Activated CD4-positive, alpha-beta T cell treated with anti-CD3 and anti-CD28 coated beads for 36 hours (primary cell): ENCODE results near the gene UBE2J2. TPM values are rescaled to one million over a fixed set of nuclear protein-coding genes. Genes with fewer than 3 reads are reported as not detected.

Source experiments
- ATAC-seq: fragments of 200-7000 bp; cut with Tn5 transposase; one replicate; pipeline ENCODE4 v1.10.0; 2021; ENCODE audit warnings: mild to moderate bottlenecking, moderate library complexity
- CTCF ChIA-PET: fragments of 350-600 bp; sonication (Branson Sonifier 250); formaldehyde crosslinking; loops from one replicate; lab custom pipeline; 2021; ENCODE audit warnings: antibody characterized with exemption; lab: Charles Lee
- POLR2A ChIA-PET: fragments of 350-600 bp; sonication (Branson Sonifier 250); formaldehyde crosslinking; loops from one replicate; lab custom pipeline; 2021; ENCODE audit warnings: antibody characterized with exemption, inconsistent platforms; lab: Charles Lee
- DNase-seq: peaks from one replicate; pipeline ENCODE4 v3.0.0-alpha.2; 2020
- H3K27ac Mint-ChIP-seq: one replicate; pipeline ENCODE4 v1.8.0; 2021; ENCODE audit warnings: mixed read lengths
- H3K27me3 Mint-ChIP-seq: one replicate; pipeline ENCODE4 v1.8.0; 2021; ENCODE audit warnings: mixed read lengths
- H3K36me3 Mint-ChIP-seq: one replicate; pipeline ENCODE4 v1.8.0; 2021; ENCODE audit warnings: low read depth, mixed read lengths
- H3K4me1 Mint-ChIP-seq: one replicate; pipeline ENCODE4 v1.8.0; 2021; ENCODE audit warnings: mixed read lengths
- H3K4me3 Mint-ChIP-seq: one replicate; pipeline ENCODE4 v1.8.0; 2021; ENCODE audit warnings: mild to moderate bottlenecking, moderate library complexity, mixed read lengths
- H3K9me3 Mint-ChIP-seq: one replicate; pipeline ENCODE4 v1.8.0; 2021; ENCODE audit warnings: low read depth, mixed read lengths
- intact Hi-C, 2 experiments: fragments of 100-400 bp; cut with DNase I in 1 of 2; cut with micrococcal nuclease in 1 of 2; formaldehyde crosslinking; loops; one replicate each; pipeline versions ENCODE4 v1.14.2 to v1.15.1; 2022 to 2024; cut with DNase I, micrococcal nuclease
- total RNA-seq, 2 experiments: library from RNA; stranded (reverse); gene quantifications; one replicate each; pipeline ENCODE4 v1.2.3, GENCODE V29; 2021

Gene UBE2J2
- total RNA-seq, 2 experiments from 2014 or later: 57.4 to 60.2 TPM

- Mint-ChIP-seq H3K27ac (no peak overlapping the region), H3K27me3 (no peaks in the 10 kb centered on the region), H3K9me3 (no peaks in the 10 kb centered on the region), H3K4me1 (peaks cover 14% of the 10 kb centered on the region), H3K36me3 (peaks cover 14% of the 10 kb centered on the region), H3K4me3 (no peak overlapping the region)
- POLR2A ChIA-PET: no interaction called here
- DNase-seq: no peak
- no peak for ATAC-seq
- intact Hi-C loops: no loop called here
- CTCF ChIA-PET: interaction anchor here (0.6 kb wide), 1 partner anchor 233 kb away, joined by 3 read pairs; no protein-coding TSS in a partner anchor
Measured at GRCh38 chr1:1236176-1236763, 37.4 kb downstream of the UBE2J2 start.

GRCh38 chr1:1235016-1235744 is 38.5 kb downstream of the UBE2J2 start:
- DNase-seq (no peak), ATAC-seq (no peak)
- H3K27me3 Mint-ChIP-seq: no peaks in the 10 kb centered on the region
- intact Hi-C loops: loop anchor here in 1 of 2 experiments (2.0 kb wide), 1 partner anchor 18 kb away; no protein-coding TSS in a partner anchor
- ChIA-PET CTCF (no interaction called here), POLR2A (no interaction called here)
- H3K9me3 Mint-ChIP-seq: no peaks in the 10 kb centered on the region
- no peak overlapping the region for H3K4me3 Mint-ChIP-seq
- H3K36me3 Mint-ChIP-seq: peaks cover 20% of the 10 kb centered on the region
- H3K27ac Mint-ChIP-seq: no peak overlapping the region
- H3K4me1 Mint-ChIP-seq: peaks cover 19% of the 10 kb centered on the region

- Mint-ChIP-seq H3K36me3 (peaks cover 29% of the 10 kb centered on the region), H3K4me3 (peak overlapping the region; percentile 72), H3K4me1 (peaks cover 28% of the 10 kb centered on the region), H3K27me3 (no peaks in the 10 kb centered on the region), H3K9me3 (no peaks in the 10 kb centered on the region), H3K27ac (peak overlapping the region; percentile 59)
- ATAC-seq: no peak
- CTCF ChIA-PET: no interaction called here
- POLR2A ChIA-PET: no interaction called here
- intact Hi-C loops: loop anchor here in 1 of 2 experiments (2.0 kb wide), 1 partner anchor 17 kb away; no protein-coding TSS in a partner anchor
- no peak for DNase-seq
Measured at GRCh38 chr1:1234180-1234808, 39.4 kb downstream of the UBE2J2 start.

- peaks cover 33% of the 10 kb centered on the region for H3K36me3 Mint-ChIP-seq
- H3K4me1 Mint-ChIP-seq: peaks cover 33% of the 10 kb centered on the region
- ChIA-PET POLR2A (no interaction called here), CTCF (no interaction called here)
- H3K27ac Mint-ChIP-seq: peak overlapping the region; percentile 90
- H3K9me3 Mint-ChIP-seq: no peaks in the 10 kb centered on the region
- H3K4me3 Mint-ChIP-seq: peak overlapping the region; percentile 72
- intact Hi-C loops: loop anchor here in 1 of 2 experiments (2.0 kb wide), 1 partner anchor 117 kb away; the partner anchor contains the start of gene C1orf159
- no peaks in the 10 kb centered on the region for H3K27me3 Mint-ChIP-seq
- no peak for DNase-seq
- no peak for ATAC-seq
Measured at GRCh38 chr1:1233567-1233892, 40.1 kb downstream of the UBE2J2 start.

- DNase-seq (no peak), ATAC-seq (no peak)
- H3K4me3 Mint-ChIP-seq: peak overlapping the region; percentile 72
- peaks cover 35% of the 10 kb centered on the region for H3K36me3 Mint-ChIP-seq
- no peaks in the 10 kb centered on the region for H3K9me3 Mint-ChIP-seq
- CTCF ChIA-PET: no interaction called here
- POLR2A ChIA-PET: no interaction called here
- H3K4me1 Mint-ChIP-seq: peaks cover 35% of the 10 kb centered on the region
- peak overlapping the region; percentile 90 for H3K27ac Mint-ChIP-seq
- intact Hi-C loops: loop anchor here (1.0 to 2.0 kb wide), 16 partner anchors 19 to 382 kb away; partner anchors contain the start of genes C1orf159 (in 2 of the 2), ATAD3A (in 1 of the 2), AURKAIP1 (in 1 of the 2) and CCNL2 (in 1 of the 2)
- no peaks in the 10 kb centered on the region for H3K27me3 Mint-ChIP-seq
Measured at GRCh38 chr1:1232796-1233566, 40.7 kb downstream of the UBE2J2 start.

GRCh38 chr1:1232208-1232795 is 41.4 kb downstream of the UBE2J2 start, which contains the start of gene B3GALT6:
Gene B3GALT6, plus strand, starts transcription at chr1:1232237. Its CDS starts 42 bp downstream, at chr1:1232279.
- ChIA-PET POLR2A (interaction anchor here (0.7 kb wide), 1 partner anchor 392 kb away, joined by 3 read pairs; no protein-coding TSS in a partner anchor), CTCF (interaction anchor here (1.0 kb wide), 1 partner anchor 27 kb away, joined by 3 read pairs; no protein-coding TSS in a partner anchor)
- H3K4me1 Mint-ChIP-seq: peaks cover 35% of the 10 kb centered on the region
- no peaks in the 10 kb centered on the region for H3K9me3 Mint-ChIP-seq
- peak within 1 kb of the TSS; percentile 91 for H3K27ac Mint-ChIP-seq
- DNase-seq (no peak), ATAC-seq (no peak)
- H3K4me3 Mint-ChIP-seq: peak within 1 kb of the TSS; percentile 94
- H3K27me3 Mint-ChIP-seq: no peaks in the 10 kb centered on the region
- H3K36me3 Mint-ChIP-seq: peaks cover 37% of the 10 kb centered on the region
- intact Hi-C loops: loop anchor here (1.0 to 2.0 kb wide), 16 partner anchors 18 to 383 kb away; partner anchors contain the start of genes C1orf159 (in 2 of the 2), ATAD3A (in 1 of the 2), AURKAIP1 (in 1 of the 2) and CCNL2 (in 1 of the 2)

- no peaks in the 10 kb centered on the region for H3K9me3 Mint-ChIP-seq
- peaks cover 37% of the 10 kb centered on the region for H3K36me3 Mint-ChIP-seq
- ChIA-PET CTCF (interaction anchor here (1.0 to 2.8 kb wide), 3 partner anchors 19 to 109 kb away, joined by 3 to 18 read pairs (median 5); no protein-coding TSS in a partner anchor), POLR2A (interaction anchor here (0.7 kb wide), 1 partner anchor 392 kb away, joined by 3 read pairs; no protein-coding TSS in a partner anchor)
- H3K27ac Mint-ChIP-seq: peak within 1 kb of the TSS; percentile 91
- H3K4me3 Mint-ChIP-seq: peak within 1 kb of the TSS; percentile 94
- H3K27me3 Mint-ChIP-seq: no peaks in the 10 kb centered on the region
- peak; percentile 98 for ATAC-seq
- peaks cover 35% of the 10 kb centered on the region for H3K4me1 Mint-ChIP-seq
- peak; percentile 98 for DNase-seq
- intact Hi-C loops: loop anchor here (1.0 to 2.0 kb wide), 17 partner anchors 17 to 384 kb away; partner anchors contain the start of genes C1orf159 (in 2 of the 2), ATAD3A (in 1 of the 2), AURKAIP1 (in 1 of the 2) and CCNL2 (in 1 of the 2)
Measured at GRCh38 chr1:1231400-1232207, 42.0 kb downstream of the UBE2J2 start, which contains the start of gene SDF4. Gene SDF4, minus strand, starts transcription at chr1:1232001. Its CDS starts 3,229 bp downstream, at chr1:1228772.

- ChIA-PET CTCF (interaction anchor here (1.0 to 2.8 kb wide), 2 partner anchors 20 to 109 kb away, joined by 5 to 18 read pairs; no protein-coding TSS in a partner anchor), POLR2A (no interaction called here)
- intact Hi-C loops: loop anchor here (1.0 kb wide), 1 partner anchor 109 kb away; no protein-coding TSS in a partner anchor
- H3K27ac Mint-ChIP-seq: peak overlapping the region; percentile 91
- ATAC-seq: no peak
- no peak for DNase-seq
- H3K9me3 Mint-ChIP-seq: no peaks in the 10 kb centered on the region
- no peaks in the 10 kb centered on the region for H3K27me3 Mint-ChIP-seq
- H3K4me3 Mint-ChIP-seq: peak overlapping the region; percentile 94
- peaks cover 39% of the 10 kb centered on the region for H3K4me1 Mint-ChIP-seq
- peaks cover 39% of the 10 kb centered on the region for H3K36me3 Mint-ChIP-seq
Measured at GRCh38 chr1:1230656-1231399, 42.8 kb downstream of the UBE2J2 start.

- ATAC-seq: no peak
- CTCF ChIA-PET: interaction anchor here (0.5 to 2.8 kb wide), 2 partner anchors 108 to 164 kb away, joined by 3 to 18 read pairs; no protein-coding TSS in a partner anchor
- POLR2A ChIA-PET: no interaction called here
- intact Hi-C loops: no loop called here
- no peak for DNase-seq
- H3K4me1 Mint-ChIP-seq: peaks cover 43% of the 10 kb centered on the region
- peak overlapping the region; percentile 83 for H3K27ac Mint-ChIP-seq
- no peaks in the 10 kb centered on the region for H3K27me3 Mint-ChIP-seq
- H3K9me3 Mint-ChIP-seq: no peaks in the 10 kb centered on the region
- peaks cover 45% of the 10 kb centered on the region for H3K36me3 Mint-ChIP-seq
- H3K4me3 Mint-ChIP-seq: peak overlapping the region; percentile 94
Measured at GRCh38 chr1:1229770-1230169, 43.9 kb downstream of the UBE2J2 start.
